ENCODE measurements around the gene CASP9.
"Not testable (repeated sequence)": the region's sequence is repeated elsewhere in the genome, so short reads cannot be mapped to it uniquely, and the experiment has no call there.

CASP9 gene

DNA sequence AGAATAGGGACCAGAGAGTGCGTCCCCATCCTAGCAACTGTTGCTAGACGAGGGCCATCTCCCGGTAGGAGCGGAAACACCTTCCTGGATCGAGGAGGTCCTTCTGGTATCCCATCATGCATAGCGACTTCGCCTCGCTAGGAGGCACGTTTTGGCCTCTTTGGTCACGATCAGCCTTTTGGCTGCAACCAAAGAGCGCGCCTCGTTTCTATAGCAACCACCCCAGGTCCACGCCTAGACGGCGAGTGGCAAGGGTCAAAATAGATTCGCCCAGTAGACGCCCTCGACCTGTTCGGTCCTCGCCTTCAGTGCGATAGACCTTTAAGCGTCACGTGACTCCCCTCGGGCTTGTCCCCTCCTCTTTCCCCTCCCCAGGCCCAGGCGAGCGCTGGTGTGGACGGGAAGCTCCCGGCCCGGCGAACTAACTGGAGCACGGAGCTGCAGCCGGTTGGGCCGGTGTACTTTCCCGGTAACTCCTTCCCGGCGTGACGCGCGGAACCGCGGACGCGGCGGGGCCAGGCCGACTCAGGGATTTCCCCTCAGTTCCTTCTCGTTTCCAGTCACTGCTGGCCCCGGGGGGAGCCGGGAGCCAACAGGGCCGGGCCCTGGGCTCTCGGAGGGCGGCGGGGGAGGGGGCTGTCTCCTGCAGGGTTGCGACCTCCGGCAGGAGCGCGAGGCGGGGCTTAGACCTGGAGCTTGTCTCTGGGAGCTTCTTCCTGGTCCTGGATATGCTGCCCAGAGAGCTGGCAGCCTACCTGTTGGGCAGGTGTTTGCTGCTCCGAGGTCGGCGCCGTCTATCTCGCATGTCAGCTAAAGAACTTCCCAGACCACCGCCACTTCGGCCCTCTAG, 2.7 kb upstream of the CASP9 start, which contains the start of gene DNAJC16:
Gene DNAJC16, plus strand, starts transcription at position 359 of the 850 bp plus-strand sequence. CDS start 2,258 bp downstream, outside the sequence.
- H3K4me3 ChIP-seq (ENCODE audit: low read depth, low read length), result peak within 1 kb of the TSS; percentile 89
- TF ChIP-seq, protein P1, sequence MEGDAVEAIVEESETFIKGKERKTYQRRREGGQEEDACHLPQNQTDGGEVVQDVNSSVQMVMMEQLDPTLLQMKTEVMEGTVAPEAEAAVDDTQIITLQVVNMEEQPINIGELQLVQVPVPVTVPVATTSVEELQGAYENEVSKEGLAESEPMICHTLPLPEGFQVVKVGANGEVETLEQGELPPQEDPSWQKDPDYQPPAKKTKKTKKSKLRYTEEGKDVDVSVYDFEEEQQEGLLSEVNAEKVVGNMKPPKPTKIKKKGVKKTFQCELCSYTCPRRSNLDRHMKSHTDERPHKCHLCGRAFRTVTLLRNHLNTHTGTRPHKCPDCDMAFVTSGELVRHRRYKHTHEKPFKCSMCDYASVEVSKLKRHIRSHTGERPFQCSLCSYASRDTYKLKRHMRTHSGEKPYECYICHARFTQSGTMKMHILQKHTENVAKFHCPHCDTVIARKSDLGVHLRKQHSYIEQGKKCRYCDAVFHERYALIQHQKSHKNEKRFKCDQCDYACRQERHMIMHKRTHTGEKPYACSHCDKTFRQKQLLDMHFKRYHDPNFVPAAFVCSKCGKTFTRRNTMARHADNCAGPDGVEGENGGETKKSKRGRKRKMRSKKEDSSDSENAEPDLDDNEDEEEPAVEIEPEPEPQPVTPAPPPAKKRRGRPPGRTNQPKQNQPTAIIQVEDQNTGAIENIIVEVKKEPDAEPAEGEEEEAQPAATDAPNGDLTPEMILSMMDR (IDR thresholded peaks at IDR 0.05; ENCODE audit: low read depth, low read length), result 0 out of 2 replicates have a peak, but pooled peaks have one; percentile 15

DNA sequence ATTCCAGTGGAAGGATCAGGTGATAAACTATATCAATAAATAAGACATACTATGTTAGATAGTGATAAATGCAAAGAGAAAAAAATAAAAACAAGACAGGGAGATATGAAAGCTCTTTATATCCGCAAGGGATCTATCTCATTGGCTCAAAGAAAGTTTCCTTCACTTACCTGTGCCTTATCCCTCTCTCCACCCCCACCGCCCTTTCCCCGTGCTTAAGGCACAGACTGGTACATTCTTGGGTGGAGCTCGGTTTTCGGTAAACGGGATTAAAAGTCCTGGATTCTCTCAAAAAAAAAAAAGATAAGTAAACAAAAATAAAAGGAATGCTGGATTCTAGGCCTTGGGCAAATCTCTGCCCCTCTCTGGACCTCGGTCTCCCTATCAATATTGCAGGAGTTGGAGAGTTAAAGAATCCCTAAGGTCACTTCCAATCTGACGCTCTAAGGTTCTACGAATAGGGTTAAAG, 2.0 kb upstream of the CASP9 start:
- H3K4me3 ChIP-seq (ENCODE audit: low read depth, low read length), result peak overlapping the region; percentile 89

DNA sequence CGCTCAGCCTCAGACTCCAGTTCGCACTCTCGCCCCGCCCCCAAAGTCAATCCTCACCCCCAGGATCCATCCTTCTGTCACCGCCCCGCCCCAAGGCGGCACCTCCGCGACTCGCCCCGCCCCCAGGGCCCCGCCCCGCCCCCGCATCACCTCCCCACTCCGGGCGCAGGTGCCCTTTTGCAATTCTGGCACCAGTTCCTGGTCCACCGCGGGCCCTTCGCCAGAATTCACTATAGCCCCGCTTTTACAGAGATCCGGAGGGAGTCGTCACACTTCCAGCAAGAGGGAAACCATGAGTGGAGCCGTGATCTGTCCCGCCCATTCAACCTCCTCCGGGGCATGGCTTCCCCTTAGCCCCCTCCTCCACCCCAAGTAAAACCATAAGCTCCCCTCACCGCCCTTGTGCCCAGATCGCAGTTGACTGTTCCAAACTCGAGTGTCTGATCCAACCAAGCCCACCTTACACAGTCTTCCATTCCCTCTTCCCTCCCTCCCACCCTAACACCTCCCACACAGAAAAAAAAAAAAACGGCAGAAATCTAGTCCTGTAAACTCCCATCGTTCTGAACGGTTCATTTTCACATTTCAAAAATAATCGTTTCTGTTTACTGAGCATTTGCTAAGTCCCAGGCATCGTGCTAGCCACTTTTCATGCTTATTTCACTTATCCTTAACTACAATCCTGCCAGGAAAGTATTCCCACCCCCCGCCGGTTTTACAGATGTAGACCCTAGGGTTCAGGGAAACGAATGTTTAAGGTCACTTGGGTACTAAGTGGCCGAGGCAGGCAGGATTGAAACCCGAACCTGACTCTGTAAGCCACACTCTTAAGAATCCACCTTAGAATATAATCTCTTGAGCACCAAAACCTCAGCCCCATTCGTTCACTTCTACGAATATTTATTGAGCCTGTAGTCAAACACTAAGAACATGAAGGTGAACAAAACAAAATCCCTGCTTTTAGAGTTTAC, 1.3 kb upstream of the CASP9 start:
- TF ChIP-seq, protein P1 (IDR thresholded peaks at IDR 0.05; ENCODE audit: low read depth, low read length), result no peak
- H3K4me3 ChIP-seq (ENCODE audit: low read depth, low read length), result peak overlapping the region; percentile 89

More for the DNA sequence above, 2.0 kb upstream of the CASP9 start:
- TF ChIP-seq, protein P1 (IDR thresholded peaks at IDR 0.05; ENCODE audit: low read depth, low read length), result no peak

DNA sequence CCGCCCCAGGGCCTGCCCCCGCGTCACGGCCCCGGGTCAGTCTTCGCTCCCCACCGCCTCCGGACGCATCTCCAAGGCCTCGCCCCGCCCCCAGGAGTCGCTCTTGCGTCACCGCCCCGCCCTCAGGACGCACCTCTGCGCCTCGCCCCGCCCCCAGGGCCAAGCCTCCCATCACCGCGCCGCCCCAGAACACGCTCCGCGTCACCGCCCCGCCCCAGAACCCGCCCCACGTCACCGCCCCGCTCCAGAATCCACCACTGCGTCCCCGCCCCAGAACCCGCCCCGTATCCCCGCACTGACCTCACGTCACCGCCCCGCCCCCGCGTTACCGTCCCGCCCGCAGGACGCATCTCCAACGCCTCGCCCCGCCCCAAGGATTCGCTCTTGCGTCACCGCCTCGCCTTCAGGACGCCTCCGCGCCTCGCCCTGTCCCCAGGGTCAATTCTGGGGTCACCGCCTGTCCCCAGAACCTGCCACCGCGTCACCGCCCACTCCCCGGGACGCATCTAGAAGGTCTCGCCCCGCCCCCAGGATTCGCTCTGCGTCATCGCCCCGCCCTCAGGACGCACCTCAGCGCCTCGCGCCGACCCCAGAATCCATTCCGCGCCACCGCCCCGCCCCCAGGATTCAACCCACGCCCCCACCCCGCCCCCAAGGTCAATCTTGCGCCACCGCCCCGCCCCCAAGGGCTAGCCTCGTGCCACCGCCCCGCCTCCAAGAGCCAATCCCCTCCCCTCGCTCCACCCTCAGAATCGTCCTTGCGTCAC, 451 bp upstream of the CASP9 start:
- TF ChIP-seq, protein P1 (IDR thresholded peaks at IDR 0.05; ENCODE audit: low read depth, low read length), result no peak
- H3K4me3 ChIP-seq (ENCODE audit: low read depth, low read length), result peak overlapping the region; percentile 78

DNA sequence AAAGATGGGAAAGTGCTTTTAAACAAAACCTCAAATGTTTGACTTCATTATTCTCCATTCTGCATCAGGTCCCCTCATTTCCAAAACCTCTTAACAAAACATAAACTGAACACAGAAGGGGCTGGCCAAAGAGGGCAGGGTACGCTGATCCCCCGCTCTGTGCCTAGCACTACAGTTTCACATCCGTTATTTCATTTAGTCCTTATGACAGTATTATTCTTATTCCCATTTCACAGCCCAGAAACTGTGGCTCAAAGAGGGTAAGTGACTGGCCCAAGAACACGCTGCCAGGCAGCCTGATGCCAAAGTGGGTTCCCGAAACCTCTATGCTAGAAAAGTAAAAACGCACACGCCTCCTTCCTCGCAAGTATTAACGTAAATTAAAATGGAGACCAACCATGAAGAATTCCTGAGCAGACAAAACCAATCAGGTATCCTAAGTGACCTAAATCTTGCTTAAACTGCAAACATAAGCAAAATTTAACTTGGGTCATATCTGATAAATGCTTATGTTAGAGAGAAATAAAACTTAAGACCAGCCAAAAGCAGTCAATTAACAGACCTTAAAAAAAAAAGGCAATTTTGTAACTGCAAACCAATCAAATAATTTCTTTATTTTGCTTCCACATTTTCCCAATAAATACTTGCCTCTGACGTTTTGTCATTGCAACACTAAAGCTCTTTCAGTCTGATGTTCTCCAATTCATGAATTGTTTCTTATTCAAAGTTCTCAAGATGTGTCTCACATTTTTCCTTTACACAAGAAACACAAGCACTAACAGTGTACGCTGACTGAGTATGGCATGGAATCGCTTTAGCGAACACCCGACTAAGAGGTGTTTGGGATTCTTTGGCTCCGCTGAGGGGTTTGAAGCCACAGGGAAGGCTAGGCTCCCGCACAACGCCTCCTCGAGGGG, 653 bp downstream of the CASP9 start:
- peak overlapping the region; percentile 78 for H3K4me3 ChIP-seq (ENCODE audit: low read depth, low read length)
- TF ChIP-seq, protein P1 (IDR thresholded peaks at IDR 0.05; ENCODE audit: low read depth, low read length), result no peak

DNA sequence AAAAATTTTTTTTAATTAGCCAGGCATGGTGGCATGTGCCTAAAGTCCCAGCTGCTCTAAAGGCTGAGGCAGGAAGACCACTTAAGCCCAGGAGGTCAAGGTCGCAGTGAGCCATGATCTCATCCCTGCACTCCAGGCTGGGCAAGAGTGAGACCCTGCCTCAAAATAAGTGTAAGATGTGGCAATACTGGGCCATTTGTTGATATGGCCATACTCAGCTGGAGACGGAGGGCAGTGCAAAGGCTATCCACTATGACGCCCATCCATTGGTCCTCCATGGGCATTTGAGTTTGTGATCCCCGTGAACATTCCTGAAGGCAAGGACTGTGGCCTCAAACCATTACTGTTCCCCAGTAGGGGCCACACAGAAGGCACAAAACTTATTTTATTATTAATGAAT, 1.5 kb downstream of the CASP9 start:
- no peak overlapping the region for H3K4me3 ChIP-seq (ENCODE audit: low read depth, low read length)
- TF ChIP-seq, protein P1 (IDR thresholded peaks at IDR 0.05; ENCODE audit: low read depth, low read length), result no peak

DNA sequence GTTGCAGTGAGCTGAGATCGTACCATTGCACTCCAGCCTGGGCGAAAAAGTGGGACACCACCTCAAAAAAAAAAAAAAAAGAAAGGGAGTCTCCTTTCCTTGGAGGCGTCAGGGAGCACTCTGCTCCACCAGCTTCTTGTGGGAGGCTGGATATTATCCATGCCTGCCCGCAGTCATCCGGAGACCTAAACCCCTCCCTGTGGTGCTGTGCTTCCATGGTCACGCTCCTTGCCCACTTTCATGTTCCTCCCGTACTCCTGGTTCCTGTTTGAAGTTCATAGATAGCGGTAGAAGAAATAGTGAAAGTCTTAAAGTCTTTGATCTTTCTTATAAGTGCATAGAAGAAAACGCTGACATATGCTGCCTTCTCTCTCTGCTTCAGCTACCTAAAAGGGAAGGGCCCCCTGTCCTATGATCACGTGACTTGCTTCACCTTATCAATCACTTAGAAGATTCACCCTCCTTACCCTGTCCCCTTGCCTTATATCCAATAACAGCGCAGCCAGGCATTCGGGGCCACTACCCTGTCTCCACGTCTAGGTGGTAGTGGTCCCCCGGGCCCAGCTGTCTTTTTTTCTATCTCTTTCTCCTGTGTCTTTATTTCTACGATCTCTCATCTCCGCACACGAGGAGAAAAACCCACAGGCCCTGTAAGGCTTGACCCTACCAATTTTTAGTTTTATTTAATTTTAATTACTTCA, 2.7 kb downstream of the CASP9 start:
- H3K4me3 ChIP-seq (ENCODE audit: low read depth, low read length), result not testable (repeated sequence)

All from WI38 (cell line).